ENCODE results near the gene GAS5.
A peak's percentile ranks its signal among the peaks of the same experiment; 100 is the strongest.
"Not testable (repeated sequence)": the region's sequence is repeated elsewhere in the genome, so short reads cannot be mapped to it uniquely, and the experiment has no call there.

GAS5 gene

DNA sequence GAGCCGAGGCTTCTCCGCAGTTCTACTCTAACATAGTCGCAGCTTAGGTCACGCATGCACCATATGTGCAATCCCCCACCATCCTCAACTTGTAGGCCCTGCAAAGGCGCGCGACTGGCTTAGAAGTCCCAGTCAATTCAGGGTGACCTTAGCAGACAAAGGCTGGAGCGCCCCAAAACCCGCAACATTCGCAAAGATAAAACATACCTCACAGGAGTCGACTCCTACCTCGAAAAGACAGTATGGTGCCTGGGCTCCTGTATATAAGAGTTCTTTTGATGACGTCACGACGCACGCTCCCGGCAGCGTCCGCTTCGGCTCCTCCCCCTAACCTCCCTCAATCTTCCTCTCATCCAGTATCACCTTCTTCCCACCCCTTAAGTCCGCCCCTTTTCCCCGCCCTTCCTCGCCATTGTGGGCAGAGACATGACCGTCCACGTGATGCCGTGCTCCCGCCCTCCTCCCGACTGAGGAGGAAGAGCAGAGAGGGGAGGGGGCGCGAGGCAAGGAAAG, at the start of gene GAS5:
Gene GAS5, minus strand, starts transcription at position 237 of the 513 bp plus-strand sequence.
- FAIRE-seq: peak; percentile 96
- peak; percentile 58 for DNase-seq (ENCODE audit: insufficient read length, low spot score)

DNA sequence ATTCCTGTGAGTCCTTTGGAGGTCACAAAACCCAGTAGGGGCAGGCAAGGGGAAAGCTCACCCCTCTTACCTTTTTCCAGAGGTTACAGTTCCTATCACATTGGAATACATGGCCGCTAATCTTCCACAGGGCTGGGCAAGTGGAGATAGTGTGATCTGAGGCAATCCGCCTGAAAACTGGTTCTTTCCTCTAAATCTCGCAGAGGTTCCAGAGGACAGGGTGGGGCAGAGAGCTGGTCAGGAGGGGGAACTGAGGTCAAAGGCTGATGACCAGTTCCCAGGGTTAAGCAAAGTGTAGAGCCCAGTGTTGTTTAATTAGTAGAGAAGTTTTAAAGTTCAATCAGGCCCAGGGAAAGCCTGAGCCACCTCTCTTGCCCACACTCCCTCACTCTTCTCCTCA, 49.4 kb upstream of the GAS5 start, which contains the start of gene SERPINC1:
Gene SERPINC1, minus strand, starts transcription at position 179 of the 400 bp plus-strand sequence. Its CDS starts 68 bp downstream, at position 111.
- FAIRE-seq (no peak), DNase-seq (ENCODE audit: insufficient read length, low spot score) (no peak)

DNA sequence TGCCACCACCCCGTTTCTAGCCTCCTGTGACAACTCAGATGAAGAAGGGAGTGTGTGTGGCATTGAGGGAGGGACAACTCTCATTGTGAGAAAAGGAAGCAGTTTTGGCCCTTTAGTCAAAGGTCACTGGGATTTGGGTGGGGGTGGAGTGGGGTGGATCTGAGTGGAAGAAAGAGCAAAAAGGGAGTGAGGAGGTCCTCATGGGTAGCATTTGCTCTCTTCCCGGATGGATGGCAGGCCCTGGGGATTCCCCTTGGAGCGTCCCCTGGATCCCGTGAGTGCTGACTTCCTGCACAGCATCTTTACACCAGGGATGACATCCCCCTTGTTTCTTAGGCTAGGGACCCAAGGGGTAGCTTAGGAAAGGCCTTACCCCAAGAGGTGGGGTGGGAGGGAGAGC, 48.9 kb upstream of the GAS5 start:
- no peak for FAIRE-seq
- DNase-seq (ENCODE audit: insufficient read length, low spot score): no peak

DNA sequence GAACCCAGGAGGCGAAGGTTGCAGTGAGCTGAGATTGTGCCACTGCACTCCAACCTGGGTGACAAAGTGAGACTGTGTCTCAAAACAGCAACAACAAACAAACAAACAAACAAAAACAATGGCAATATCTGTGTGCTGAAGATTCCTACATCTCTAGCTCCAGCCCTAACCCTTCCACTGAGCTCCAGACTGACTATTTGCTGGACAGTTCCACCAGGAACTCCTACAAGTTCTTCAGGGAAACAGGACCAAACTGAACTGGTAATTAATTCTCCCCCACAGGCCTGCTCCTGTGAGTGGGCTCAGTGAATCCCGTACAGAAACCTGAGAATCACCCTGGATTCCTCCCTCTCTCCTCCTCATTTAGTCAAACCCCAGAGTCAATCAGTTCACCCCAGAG, 47.8 kb upstream of the GAS5 start:
- no peak for DNase-seq (ENCODE audit: insufficient read length, low spot score)
- FAIRE-seq: no peak

DNA sequence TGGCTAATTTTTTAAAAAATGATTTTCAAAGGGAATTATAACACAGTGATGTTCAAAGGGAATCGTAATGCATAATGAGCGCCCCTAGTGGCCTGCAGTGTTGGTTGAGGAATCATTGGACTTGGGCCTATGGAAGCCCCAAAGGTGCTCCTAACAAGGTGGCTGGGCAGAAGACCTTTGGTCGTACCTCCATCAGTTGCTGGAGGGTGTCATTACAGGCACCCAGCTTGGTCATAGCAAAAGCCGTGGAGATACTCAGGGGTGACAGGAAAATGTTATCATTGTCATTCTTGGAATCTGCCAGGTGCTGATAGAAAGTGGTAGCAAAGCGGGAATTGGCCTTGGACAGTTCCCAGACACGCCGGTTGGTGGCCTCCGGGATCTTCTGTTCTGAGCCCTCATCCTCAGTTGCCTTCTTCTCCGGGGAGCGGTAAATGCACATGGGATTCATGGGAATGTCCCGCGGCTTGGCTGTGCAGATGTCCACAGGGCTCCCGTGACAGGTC, 46.6 kb upstream of the GAS5 start:
- FAIRE-seq (no peak), DNase-seq (ENCODE audit: insufficient read length, low spot score) (peak; percentile 16)

DNA sequence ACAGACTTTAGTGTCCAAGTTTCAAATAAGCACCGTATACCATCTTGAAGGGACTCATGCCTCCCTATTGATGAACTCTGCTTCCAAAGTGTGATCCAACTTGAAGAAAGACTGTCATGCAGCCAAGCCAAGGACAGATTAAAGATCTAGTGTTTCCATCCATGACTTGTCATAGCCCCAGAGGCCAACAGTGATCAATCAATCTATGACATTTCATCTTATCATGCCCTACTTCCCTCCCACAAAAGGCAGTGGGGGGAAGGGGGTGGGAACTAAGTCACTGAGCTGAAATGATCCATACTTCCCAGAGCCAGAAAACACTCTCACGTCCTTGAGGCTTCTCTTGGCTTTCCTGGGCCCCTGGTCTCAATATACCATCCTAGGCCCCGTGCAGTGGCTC, 45.3 kb upstream of the GAS5 start:
- FAIRE-seq (no peak), DNase-seq (ENCODE audit: insufficient read length, low spot score) (no peak)

DNA sequence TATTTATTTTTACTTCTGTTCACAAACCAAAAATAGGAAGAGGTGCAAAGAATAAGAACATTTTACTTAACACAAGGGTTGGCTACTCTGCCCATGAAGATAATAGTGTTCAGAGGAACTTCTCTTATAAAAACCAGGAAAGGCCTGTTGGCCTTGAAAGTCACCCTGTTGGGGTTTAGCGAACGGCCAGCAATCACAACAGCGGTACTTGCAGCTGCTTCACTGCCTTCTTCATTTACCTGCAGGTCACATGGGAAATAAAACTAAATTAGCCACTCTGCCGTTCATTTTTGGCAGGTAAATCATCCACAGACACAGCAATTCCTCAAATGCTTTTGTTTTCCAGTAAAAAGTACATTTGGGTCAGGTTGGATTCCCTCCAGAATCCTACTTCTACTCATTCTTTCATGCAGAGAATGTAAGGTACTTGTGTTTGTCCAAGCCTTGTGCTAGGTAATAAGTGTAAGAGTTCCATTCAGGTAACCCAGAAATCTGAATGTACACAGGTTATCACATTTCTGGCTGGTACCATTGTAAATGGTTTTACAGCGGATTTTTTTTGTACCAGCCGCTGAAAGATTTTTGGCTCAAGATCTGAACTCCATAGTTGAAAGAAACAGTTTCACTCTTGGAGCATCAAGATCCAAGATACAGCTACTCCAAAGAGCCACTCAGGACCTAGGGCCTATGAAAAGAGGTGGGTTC, 36.2 kb upstream of the GAS5 start:
- DNase-seq (ENCODE audit: insufficient read length, low spot score): no peak
- no peak for FAIRE-seq

DNA sequence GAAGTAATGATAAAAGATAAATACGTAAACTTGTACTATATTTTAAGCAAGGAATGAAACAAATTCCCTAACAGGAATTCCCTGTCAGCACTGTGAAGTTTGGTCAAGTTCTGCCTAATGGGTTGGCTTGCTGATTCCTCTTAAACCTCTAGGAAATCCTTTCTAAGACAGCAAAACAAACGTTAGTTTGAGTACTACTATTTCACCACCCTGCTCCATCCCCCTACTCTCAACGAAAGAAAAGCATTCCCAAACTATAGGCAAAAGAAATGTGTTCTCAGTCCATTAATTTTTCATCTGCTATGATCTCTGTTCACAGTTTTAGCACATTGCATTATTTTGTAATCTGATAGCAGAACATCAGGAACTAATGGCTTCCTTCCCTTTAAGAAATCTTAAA, 33.2 kb upstream of the GAS5 start:
- DNase-seq (ENCODE audit: insufficient read length, low spot score) (no peak), FAIRE-seq (no peak)

DNA sequence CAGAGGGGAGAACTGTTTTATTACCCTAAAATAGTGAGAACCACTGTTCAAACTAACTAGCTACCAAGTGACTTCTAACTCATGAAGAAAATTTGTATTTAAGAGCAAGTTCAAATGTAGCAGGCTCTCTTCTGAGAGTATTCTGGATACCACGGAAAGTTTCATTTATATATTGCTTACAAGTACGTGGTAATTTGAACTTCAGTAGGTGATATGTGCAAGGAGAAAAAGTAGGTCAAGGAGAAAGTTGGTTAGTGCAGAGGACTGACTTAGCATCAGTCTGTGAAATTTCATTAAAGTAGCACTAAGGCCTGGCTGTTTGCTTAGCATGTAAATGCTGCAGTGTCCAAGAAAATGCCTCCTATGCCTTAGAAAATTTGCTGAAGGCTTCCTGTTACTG, 32.6 kb upstream of the GAS5 start:
- no peak for DNase-seq (ENCODE audit: insufficient read length, low spot score)
- FAIRE-seq: no peak

DNA sequence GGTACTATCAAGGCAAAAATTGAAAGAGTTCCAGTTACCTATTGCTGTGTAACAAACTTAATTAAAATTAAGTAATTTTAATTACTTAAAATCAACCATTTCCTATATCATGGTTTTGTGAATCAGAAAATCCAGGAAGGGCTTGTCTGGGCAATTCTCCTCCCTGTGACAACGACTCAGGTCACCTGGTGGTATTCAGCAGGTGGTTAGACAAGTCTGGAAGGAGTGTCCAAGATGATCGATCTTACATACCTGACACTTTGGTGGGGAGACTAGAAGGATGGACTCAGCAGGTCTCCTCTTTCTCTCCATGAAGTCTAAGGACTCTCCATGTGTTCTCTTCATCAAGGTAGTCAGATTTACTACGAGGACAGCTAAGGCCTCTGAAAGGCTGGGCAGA, 26.4 kb upstream of the GAS5 start:
- no peak for DNase-seq (ENCODE audit: insufficient read length, low spot score)
- FAIRE-seq: no peak

DNA sequence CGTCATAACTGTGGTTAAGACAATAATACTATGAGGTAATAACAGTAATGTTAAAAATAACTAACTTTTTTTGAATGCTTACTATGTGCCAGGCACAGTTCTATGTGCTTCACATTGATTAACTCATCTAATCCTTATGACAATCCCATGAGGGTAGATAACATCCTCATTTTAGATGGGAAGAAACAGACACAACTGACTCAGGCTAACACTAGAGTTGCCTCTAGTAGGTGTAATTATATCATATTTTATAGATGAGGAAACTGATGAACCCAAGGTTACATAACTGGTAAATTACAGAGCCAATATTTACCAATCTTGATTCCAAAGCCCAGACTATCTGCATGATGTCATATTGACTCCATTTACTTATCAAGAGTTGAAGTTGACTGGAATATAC, 25.8 kb upstream of the GAS5 start:
- no peak for FAIRE-seq

DNA sequence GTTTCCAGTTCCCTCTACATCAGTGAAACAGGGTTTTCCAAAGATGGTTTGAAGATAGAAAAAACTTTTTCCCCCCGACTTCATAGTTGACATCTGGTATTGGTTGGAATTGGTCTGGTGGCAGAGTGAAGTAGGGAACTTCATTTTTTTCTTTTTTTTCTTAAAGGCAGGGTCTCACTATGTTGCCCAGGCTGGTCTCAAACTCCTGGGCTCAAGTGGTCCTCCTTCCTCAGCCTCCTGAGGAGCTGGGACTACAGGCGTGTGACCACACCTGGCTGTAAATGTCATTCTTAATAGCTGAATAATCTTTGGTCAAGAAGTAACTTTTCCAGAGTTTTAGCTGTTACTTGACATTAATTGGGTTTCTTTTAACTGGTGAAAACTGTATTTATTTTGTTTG, 22.1 kb upstream of the GAS5 start:
- FAIRE-seq (no peak), DNase-seq (ENCODE audit: insufficient read length, low spot score) (no peak)

More for the DNA sequence above, 25.8 kb upstream of the GAS5 start:
- no peak for DNase-seq (ENCODE audit: insufficient read length, low spot score)

DNA sequence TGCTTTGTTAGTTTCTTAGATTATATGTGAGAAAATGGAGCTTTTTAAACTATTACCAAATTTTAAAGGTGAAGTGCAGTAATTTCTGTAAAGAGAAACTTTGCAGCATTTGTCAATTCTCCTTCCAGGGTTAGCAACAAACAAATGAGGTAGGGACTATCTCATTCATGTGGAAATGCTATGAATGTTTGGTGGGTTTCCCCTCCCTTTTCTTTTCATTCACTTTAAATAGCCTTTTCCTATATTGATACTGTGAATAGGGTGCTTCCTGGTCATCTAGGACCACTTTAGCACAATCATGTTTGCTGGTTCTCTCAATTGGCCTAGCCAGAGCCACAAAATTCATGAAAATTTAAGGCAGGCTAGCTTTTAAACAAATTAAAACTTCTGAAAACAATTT, 21.0 kb upstream of the GAS5 start:
- DNase-seq (ENCODE audit: insufficient read length, low spot score) (no peak), FAIRE-seq (no peak)

DNA sequence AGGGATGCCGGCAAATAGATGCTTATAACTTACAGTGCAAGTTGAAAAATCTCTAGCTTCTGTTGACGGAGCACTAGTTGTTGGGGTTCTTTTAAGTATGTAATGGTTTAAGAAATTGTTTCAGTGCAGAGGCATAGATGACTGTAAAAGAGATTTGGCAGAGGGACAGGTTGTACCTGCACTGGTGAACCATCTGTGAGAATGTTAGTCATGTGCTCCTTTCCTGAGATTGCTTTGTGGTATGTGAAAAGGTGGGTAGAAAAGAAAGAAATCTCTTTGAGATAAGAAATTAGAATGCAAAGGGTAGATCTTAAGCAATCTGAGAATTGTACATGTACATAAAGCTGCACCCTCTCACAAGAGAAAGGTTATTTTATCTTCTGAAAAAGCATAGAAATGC, 19.8 kb upstream of the GAS5 start:
- FAIRE-seq (no peak), DNase-seq (ENCODE audit: insufficient read length, low spot score) (no peak)

DNA sequence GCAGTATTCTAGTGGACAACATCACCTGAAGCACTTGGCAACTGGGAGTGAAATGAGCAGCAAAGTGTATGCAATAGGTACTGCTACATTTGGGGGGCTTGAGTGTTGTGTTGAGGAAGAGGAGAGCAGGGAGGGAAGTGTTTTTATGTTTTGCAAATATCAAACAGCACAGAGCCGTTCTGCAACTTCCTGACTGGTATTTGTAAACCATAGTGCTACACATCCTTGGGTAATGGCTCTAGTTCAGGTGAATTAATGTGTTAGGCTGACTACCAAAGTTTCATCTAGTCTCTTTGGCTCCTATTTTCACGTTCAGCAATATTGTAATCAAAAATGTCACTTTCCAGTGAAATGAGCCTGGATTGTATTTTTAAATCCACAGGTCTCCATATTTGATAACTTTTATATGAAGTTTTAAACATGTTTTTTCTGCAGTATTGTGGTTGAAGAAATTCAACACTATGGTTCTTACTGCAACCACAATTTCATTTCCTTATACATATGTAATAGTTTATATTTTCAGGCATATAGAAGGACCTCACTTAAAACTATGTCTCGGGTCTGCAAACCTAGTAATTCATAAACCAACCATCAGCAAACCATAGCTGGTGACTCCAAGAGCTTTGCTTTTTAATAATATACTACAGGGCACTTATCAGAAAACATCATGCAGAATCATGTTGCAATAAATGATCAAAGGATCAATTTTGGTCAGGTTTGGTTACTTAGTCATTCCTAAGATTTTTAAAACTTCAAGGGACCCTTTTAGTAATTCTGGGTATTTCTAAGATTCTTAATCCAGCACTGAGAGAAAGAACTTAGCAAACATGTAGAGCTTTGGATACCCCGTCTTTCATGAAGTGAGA, 19.2 kb upstream of the GAS5 start:
- DNase-seq (ENCODE audit: insufficient read length, low spot score) (no peak), FAIRE-seq (no peak)

DNA sequence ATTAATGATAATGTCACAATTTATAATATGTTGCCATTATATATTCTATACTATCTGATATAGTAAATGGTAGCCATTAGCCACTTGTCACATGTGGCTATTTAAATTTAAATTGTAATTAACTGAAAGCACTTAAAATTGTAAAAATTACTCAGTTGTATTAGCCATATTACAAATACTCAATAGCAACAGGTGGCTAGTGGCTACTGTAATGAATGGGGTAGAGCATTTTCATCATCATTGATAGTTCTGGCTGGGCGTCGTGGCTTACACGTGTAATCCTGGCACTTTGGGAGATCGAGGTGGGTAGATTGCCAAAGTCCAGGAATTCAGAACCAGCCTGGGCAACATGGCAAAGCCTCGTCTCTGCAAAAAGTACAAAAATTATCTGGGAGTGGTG, 16.9 kb upstream of the GAS5 start:
- no peak for DNase-seq (ENCODE audit: insufficient read length, low spot score)
- no peak for FAIRE-seq

DNA sequence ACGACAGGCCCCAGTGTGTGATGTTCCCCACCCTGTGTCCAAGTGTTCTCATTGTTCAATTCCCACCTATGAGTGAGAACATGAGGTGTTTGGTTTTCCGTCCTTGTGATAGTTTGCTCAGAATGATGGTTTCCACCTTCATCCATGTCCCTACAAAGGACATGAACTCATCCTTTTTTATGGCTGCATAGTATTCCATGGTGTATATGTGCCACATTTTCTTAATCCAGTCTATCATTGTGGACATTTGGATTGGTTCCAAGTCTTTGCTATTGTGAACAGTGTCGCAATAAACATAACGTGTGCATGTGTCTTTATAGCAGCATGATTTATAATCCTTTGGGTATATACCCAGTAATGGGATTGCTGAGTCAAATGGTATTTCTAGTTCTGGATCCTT, 13.3 kb upstream of the GAS5 start:
- DNase-seq (ENCODE audit: insufficient read length, low spot score); FAIRE-seq: not testable (repeated sequence)

DNA sequence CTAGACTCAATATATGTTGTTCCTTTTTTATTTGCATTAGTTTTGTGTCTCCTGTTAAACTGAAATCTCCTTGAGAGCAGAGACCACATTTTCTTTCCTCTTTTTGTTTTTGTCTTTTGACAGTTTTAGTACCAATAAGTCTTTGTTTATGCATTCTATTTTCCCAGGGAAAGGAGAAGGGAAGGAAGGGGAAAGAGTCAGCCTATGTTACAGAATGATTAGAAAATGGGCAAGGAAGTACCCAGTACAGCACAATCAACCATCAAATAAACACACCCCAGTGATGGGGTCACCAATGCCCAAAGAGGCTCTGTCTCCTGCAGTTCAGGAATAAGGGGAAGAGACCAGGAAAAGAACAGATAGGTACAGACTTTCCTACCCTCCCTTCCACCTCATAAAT, 10.5 kb upstream of the GAS5 start:
- DNase-seq (ENCODE audit: insufficient read length, low spot score): no peak
- no peak for FAIRE-seq

DNA sequence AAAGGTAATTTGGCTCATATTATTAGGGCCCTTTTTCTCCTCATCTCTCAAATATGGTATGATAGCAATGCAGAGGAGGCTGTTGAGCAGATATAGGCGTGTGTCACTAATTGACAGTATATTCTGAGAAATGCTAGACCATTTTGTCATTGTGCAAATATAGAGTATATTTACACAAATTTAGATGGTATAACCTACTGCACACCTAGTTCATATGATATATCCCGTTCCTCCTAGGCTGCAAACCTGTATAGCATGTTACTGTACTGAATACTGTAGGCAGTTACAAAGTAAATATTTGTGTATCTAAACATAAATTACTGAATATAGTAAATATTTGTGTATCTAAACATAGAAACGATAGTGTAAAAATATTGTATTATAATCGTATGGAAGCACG, 8.9 kb upstream of the GAS5 start:
- no peak for FAIRE-seq
- no peak for DNase-seq (ENCODE audit: insufficient read length, low spot score)

DNA sequence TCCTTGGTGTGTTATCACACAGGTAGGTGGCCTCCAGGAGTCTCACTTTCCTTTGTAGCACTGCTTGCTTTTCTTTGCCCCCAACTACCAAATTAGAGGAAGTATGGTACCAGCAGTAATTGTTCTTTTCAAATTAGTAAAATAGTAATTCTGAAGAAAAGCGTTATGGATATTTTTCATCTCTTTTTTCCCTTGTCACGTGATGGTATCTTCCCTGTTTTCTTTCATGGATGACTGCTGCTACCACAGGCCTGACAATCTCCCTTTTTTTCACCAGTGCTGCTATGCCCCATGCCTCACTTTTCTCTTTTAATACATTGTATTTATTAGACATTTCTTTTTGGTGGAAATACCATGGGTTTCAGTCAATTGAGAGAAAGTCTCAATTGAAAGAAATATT, 3.7 kb upstream of the GAS5 start:
- DNase-seq (ENCODE audit: insufficient read length, low spot score) (no peak), FAIRE-seq (no peak)

DNA sequence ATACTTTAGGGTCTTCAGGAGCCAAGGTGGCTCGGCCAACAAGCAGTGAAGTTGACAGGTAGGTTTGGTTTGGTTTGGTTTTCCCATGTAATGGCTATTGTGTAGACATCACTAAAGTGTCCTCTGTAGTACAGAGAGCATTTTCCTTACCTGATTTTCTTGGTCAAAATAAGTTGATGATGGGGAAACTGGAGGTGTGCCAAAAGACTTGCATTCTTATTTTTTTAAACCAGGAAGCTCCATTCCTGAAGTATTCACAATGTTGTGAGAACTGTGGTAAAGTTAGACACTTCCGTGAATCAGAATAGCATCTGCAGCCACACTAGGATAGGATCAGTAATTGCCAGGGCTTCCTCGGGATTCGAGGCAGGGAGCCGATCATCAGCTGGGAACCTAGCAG, 3.3 kb upstream of the GAS5 start:
- FAIRE-seq (no peak), DNase-seq (ENCODE audit: insufficient read length, low spot score) (no peak)

Measured in GM19239 (cell line).